A673 (cell line): ENCODE data around the gene CUL9. TPM values are rescaled to one million over a fixed set of nuclear protein-coding genes. Genes with fewer than 3 reads are reported as not detected.

Experiments used
- BruUV-seq: library from RNA; stranded (reverse); fragments of 400-500 nt; replicated peaks from 2 replicates; lab custom pipeline; 2021; lab: Mats Ljungman, UMichigan
- CTCF ChIA-PET: fragments of 300-600 bp; sonication (Branson Sonifier 250); formaldehyde crosslinking; loops from one replicate; lab custom pipeline; 2022; ENCODE audit warnings: antibody characterized with exemption; lab: Charles Lee
- POLR2A ChIA-PET: fragments of 300-600 bp; sonication (Branson Sonifier 250); formaldehyde crosslinking; loops from one replicate; lab custom pipeline; 2022; ENCODE audit warnings: antibody characterized with exemption; ENCODE audit not compliant: low non-redundant PET; lab: Charles Lee
- DNase-seq: peaks from one replicate; pipeline ENCODE4 v3.0.0-alpha.2; 2015; ENCODE audit warnings: low spot score
- H3K27ac ChIP-seq: fragments of 200-600 bp; sonication (generic); 2 replicates; pipeline ENCODE4 v1.5.1; 2016; ENCODE audit warnings: mixed run types, low read depth, mild to moderate bottlenecking, mixed read lengths, antibody characterized with exemption, low read length; ENCODE audit not compliant: poor library complexity, severe bottlenecking
- H3K27me3 ChIP-seq: fragments of 200-600 bp; sonication (generic); replicated peaks from 2 replicates; pipeline ENCODE4 v1.6.1; 2017; ENCODE audit warnings: mixed run types, low read depth, mild to moderate bottlenecking, mixed read lengths, antibody characterized with exemption, low read length; ENCODE audit not compliant: insufficient read depth, poor library complexity
- H3K36me3 ChIP-seq: fragments of 200-600 bp; sonication (generic); 2 replicates; pipeline ENCODE4 v1.6.1; 2016; ENCODE audit warnings: mixed run types, mild to moderate bottlenecking, mixed read lengths, antibody characterized with exemption, low read length; ENCODE audit not compliant: insufficient read depth, poor library complexity, severe bottlenecking
- H3K4me1 ChIP-seq: fragments of 200-600 bp; sonication (generic); 2 replicates; pipeline ENCODE4 v1.6.1; 2017; ENCODE audit warnings: mixed run types, mild to moderate bottlenecking, mixed read lengths, antibody characterized with exemption, low read length; ENCODE audit not compliant: insufficient read depth, poor library complexity, severe bottlenecking
- H3K4me3 ChIP-seq: fragments of 200-600 bp; sonication (generic); 2 replicates; pipeline ENCODE4 v1.5.1; 2016; ENCODE audit warnings: low read depth, mixed run types, mild to moderate bottlenecking, mixed read lengths, low read length; ENCODE audit not compliant: poor library complexity, severe bottlenecking
- H3K9me3 ChIP-seq: fragments of 200-600 bp; sonication (generic); 2 replicates; pipeline ENCODE4 v1.6.1; 2016; ENCODE audit warnings: mixed run types, low read depth, mild to moderate bottlenecking, mixed read lengths, antibody characterized with exemption, low read length; ENCODE audit not compliant: poor library complexity, severe bottlenecking
- CTCF ChIP-seq: fragments of 300-800, 200-600 bp; sonication (generic); conservative IDR thresholded peaks from 2 replicates; pipeline ENCODE4 v1.5.1; 2017; ENCODE audit warnings: low read depth, mild to moderate bottlenecking, antibody characterized with exemption, low read length, moderate library complexity, mixed read lengths
- EZH2 ChIP-seq: fragments of 200-600 bp; sonication (generic); IDR thresholded peaks from 2 replicates; pipeline ENCODE4 v1.6.1; 2017; ENCODE audit warnings: borderline replicate concordance, low read depth, mild to moderate bottlenecking, mixed read lengths, antibody characterized with exemption, low read length; ENCODE audit not compliant: poor library complexity, severe bottlenecking
- intact Hi-C: fragments of 100-400 bp; cut with micrococcal nuclease; formaldehyde crosslinking; loops from one replicate; pipeline ENCODE4 v1.10.0; 2022; ENCODE audit not compliant: unreplicated experiment
- total RNA-seq: library from RNA; stranded (reverse); gene quantifications from 2 replicates; pipeline ENCODE4 v1.2.3, GENCODE V29; 2021

The CUL9 gene
- total RNA-seq, 1 experiment from 2014 or later = 38.7 TPM

DNA sequence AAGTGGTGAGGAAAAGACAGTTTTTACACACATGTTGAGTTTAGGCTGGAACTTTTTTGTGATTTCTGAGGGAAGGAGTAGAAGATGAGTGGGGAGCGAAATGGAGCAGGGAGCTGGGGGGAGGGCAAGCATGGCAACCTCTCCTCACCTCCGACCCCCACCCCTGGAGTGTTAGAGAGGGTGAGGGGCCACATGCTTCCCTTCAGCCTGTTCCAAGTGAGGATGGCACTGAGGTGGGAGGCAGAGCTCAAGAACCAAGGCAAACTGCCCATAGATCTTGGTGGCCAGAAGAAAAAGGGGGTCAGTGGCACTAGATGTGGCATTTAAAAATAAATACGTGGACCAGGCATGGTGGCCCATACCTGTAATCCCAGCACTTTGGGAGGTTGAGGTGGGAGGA lies 66.1 kb downstream of the CUL9 start:
- no peak for DNase-seq
- Histone ChIP-seq H3K4me3 (no peak overlapping the region), H3K27me3 (peaks cover 31% of the 10 kb centered on the region), H3K9me3 (no peaks in the 10 kb centered on the region), H3K36me3 (no peaks in the 10 kb centered on the region), H3K27ac (no peak overlapping the region), H3K4me1 (peaks cover 11% of the 10 kb centered on the region)
- no TSS peak for BruUV-seq
- CTCF ChIA-PET = no interaction called here
- TF ChIP-seq CTCF (no peak), EZH2 (no peak)
- intact Hi-C loops = no loop called here
- POLR2A ChIA-PET = no interaction called here

- intact Hi-C loops = no loop called here
- Histone ChIP-seq H3K27ac (no peak overlapping the region), H3K9me3 (no peaks in the 10 kb centered on the region), H3K36me3 (no peaks in the 10 kb centered on the region), H3K4me3 (no peak overlapping the region), H3K4me1 (peaks cover 11% of the 10 kb centered on the region), H3K27me3 (peaks cover 25% of the 10 kb centered on the region)
- CTCF ChIA-PET = no interaction called here
- TF ChIP-seq CTCF (no peak), EZH2 (no peak)
- DNase-seq = no peak
- no TSS peak for BruUV-seq
- POLR2A ChIA-PET = no interaction called here
Observed at GRCh38 chr6:43248791-43249190, 66.8 kb downstream of the CUL9 start.

DNA sequence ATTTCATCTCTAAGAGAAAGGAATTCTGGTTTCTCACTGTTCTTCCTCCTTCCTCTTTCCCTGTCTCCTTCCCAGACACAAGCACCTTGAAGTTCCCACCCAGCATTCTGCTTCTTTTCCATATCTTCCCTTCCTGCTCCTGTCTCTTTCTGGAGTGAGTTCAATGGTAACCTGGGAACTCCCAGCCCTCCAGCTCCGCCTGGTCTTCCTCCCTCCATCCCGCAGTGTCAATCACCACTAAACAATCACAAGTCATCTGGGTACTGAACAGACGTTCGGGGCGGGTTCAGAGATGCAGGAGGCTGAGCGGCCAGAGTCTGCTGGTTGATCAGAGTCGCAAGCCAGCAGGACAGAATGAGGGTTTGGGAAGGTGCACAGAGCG lies 69.0 kb downstream of the CUL9 start:
- no peak for TF ChIP-seq EZH2
- TF ChIP-seq CTCF = no peak

More for the DNA sequence above, 69.0 kb downstream of the CUL9 start:
- H3K36me3 ChIP-seq = no peaks in the 10 kb centered on the region
- H3K27ac ChIP-seq = no peak overlapping the region
- H3K4me1 ChIP-seq = peaks cover 11% of the 10 kb centered on the region
- CTCF ChIA-PET = no interaction called here
- H3K4me3 ChIP-seq = no peak overlapping the region
- peaks cover 3% of the 10 kb centered on the region for H3K27me3 ChIP-seq
- intact Hi-C loops = no loop called here
- BruUV-seq = no TSS peak
- POLR2A ChIA-PET = interaction anchor here (0.6 kb wide), 1 partner anchor 271 kb away, joined by 3 read pairs; no protein-coding TSS in a partner anchor
- DNase-seq = no peak
- no peaks in the 10 kb centered on the region for H3K9me3 ChIP-seq
